Measurements from ENCODE around the gene LARP1B.
A peak's percentile ranks its signal among the peaks of the same experiment; 100 is the strongest.
"Not testable (repeated sequence)": the region's sequence is repeated elsewhere in the genome, so short reads cannot be mapped to it uniquely, and the experiment has no call there.

Gene LARP1B

DNA sequence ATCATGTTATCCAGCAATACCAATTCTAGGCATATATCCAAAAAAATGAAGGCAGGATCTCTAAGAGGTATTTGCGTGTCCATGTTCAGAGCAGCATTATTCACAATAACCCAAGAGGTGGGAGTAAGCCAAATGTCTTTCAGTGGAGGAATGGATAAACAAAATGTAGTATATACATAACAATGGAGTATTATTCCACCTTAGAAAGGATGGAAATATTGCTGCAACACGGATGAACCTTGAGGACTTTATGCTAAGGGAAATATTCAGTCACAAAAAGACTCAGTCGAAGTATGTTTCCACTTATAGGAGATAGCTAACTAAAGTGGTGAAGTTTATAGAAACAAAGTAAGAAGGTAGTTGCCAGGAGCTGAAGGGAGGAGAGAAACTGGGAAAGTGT lies 74.3 kb downstream of the LARP1B start:
- DNase-seq (no peak), ATAC-seq (no peak)

DNA sequence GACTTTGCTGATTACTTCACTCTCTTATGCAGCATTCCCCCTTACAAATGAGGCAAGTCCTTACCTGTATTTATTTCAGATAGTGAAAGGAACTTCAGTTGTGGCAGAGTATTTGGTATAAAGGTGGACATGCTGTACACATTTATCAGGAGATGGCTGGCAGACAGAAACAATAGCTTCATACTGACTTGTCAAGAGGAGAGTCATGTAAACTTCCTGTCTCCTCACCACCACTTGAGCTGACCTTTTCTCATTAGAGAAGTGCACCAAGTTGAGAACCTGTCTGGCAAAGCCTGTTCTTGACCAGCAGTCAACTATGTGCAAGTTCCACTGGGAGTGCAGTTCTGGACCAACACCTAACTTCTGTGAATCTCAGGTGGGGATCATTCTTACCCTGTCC lies 80.8 kb downstream of the LARP1B start:
- no peak for ATAC-seq
- DNase-seq = no peak

DNA sequence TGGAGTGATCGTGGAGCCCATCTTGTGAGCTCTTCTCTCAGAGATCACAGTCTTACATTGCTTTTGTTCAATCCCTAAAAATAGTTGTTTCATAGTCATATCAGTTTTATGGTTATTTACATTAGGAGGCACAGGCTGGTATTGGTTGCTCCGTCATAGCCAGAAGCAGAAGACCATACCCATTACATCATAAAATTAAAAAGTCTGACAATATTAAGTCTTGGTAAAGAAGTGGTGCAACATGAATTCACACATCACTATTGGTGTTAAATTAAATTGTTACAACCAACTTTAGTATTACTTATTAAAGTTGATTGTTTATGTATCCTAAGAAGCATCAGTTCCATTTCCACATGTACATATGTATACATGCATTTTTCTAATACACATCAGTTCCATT lies 84.6 kb downstream of the LARP1B start:
- ATAC-seq = no peak
- DNase-seq = no peak

DNA sequence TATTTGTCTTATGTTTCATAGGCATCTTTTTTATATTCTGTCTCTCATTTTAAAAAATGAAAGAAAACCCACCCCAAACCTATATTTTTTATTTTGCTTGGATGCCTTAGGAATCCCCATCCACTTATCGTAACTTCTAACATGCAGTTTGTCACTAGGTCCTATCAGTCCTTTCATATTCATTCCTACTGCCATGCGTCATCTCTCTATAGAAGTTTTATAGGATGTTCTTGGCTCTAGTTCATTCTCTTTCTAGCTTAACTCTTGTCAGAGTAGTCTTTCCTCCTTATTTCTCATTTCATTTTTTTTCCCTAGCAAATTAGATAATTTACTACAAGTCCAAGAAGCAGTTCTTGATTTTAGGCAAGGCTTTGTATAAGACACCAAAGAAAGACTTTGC lies 92.7 kb downstream of the LARP1B start:
- no peak for ATAC-seq
- DNase-seq = no peak

DNA sequence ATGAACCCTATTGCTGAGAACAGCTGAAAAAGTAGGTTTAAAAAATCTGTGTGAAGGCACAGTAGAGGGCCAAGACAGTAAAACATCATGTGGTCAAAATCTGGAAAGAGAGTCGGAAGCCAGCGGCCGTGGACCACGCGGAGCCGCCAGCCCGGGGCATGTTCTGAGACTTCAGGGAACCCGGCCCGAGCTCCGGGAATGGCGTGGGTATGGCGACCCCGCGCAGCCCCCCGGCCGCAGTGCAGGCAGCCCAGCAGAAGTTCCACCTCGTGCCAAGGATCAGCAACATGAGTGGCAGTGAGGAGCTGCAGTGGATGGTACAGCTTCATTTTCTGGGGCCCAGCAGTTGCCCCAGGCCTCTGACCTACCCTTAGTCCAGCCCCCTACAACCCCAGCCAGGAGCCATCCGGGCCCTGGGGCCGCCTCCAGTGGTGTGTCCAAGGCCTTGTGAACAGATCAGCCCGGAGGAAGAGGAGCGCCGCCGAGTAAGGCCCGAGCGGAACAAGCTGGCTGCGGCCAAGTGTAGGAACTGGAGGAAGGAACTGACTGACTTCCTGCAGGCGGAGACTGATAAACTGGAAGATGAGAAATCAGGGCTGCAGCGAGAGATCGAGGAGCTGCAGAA lies 94.2 kb downstream of the LARP1B start:
- DNase-seq (no peak), ATAC-seq (no peak)

DNA sequence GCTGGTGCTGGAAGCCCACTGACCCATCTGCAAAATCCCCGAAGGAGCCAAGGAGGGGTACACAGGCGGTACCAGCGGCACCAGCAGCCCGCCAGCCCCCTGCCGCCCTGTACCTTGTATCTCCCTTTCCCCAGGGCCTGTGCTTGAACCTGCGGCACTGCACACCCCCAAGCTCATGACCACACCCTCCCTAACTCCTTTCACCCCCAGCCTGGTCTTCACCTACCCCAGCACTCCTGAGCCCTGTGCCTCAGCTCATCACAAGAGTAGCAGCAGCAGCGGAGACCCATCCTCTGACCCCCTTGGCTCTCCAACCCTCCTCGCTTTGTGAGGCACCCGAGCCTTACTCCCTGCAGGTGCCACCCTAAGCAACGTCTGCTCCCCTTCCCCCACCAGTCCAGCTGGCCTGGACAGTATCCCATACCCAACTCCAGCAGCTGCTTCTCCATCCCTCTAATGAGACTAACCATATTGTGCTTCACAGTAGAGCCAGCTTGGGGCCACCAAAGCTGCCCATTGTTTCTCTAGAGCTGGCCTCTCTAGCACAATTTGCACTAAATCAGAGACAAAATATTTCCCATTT lies 94.9 kb downstream of the LARP1B start:
- peak; percentile 28 for ATAC-seq
- no peak for DNase-seq

DNA sequence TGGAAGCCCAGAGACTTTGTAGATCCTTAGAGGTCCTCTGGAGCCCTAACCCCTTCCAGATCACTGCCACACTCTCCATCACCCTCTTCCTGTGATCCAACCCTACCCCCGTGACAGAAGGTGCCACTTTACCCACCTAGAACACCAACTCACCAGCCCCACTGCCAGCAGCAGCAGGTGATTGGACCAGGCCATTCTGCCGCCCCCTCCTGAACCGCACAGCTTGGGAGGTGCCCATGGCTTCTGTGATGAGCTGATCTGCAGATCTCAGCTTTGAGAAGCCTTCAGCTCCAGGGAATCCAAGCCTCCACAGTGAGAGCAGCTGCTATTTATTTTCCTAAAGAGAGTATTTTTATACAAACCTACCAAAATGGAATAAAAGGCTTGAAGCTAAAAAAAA lies 95.4 kb downstream of the LARP1B start:
- not testable (repeated sequence) for ATAC-seq, DNase-seq

DNA sequence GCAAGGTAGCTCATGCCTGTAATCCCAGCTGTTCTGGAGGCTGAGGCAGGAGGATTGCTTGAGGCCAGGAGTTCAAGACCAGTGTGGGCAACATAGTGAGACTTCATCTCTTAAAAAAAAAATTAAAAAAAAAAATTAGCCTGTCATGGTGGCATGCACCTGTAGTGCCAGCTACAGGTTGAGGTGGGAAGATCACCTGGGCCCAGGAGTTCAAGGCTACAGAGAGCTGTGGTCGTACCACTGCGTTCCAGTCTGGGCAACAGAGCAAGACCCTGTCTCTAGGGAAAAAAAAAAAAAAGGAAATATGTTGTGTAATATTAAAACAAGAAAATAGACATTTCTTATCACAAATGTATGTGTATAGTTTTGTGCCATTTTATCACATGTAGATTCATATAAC lies 97.8 kb downstream of the LARP1B start:
- DNase-seq (no peak), ATAC-seq (no peak)

DNA sequence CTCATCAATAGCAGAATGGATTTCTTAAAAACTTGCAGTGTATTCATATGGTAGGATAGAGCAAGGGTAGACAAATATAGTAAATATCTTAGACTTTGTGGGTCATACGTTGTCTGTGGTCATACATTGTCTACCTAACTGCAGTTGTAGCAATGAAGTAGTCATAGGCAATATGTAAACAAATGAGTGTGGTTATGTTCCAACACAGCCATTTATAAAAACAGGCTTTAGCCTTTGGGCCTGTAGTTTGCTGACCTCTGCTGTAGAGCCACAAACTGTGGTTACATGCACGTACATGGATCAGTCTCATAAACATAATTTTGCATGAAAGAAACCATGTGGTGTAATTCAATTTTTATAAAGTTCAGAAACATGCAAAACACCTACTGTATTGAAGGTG lies 98.9 kb downstream of the LARP1B start:
- ATAC-seq (no peak), DNase-seq (no peak)

DNA sequence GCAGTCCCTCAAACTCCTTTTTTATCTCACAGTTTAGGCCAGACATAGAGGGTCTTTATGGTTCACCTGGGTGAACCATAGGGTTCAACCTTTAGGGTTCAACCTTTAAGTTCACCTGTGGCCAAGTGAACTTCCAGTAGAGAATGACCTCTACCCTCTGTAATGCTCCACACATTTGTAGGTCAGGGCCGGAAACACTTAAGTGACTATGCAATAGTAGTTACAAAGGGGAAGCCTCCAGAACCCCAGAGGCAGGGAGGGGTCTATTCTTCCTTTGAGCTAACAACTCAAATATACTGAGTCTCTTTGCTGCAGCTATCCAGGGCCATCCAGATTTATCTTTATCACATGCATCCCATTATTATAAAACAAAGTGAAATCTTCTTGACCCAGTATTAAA lies 100.0 kb downstream of the LARP1B start:
- no peak for ATAC-seq
- DNase-seq = no peak

DNA sequence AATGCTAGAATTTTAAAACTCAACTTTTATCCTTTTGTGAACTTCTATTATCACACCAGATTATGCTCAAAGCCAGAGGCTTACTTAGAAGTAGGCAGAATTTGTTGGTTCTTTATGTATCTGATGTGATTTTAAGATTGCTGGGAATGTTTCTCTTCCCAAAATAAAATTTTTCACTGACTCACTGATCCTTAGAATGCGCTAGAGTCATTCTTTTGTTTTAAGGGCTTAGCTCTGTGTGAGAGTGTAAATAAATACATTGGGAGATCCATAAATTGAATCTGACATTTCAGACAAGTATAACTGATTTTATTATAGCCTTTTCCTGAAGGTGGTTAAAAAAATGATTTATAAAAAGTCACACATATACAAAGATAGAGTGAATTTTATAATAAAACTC lies 101.3 kb downstream of the LARP1B start:
- DNase-seq = no peak
- no peak for ATAC-seq

DNA sequence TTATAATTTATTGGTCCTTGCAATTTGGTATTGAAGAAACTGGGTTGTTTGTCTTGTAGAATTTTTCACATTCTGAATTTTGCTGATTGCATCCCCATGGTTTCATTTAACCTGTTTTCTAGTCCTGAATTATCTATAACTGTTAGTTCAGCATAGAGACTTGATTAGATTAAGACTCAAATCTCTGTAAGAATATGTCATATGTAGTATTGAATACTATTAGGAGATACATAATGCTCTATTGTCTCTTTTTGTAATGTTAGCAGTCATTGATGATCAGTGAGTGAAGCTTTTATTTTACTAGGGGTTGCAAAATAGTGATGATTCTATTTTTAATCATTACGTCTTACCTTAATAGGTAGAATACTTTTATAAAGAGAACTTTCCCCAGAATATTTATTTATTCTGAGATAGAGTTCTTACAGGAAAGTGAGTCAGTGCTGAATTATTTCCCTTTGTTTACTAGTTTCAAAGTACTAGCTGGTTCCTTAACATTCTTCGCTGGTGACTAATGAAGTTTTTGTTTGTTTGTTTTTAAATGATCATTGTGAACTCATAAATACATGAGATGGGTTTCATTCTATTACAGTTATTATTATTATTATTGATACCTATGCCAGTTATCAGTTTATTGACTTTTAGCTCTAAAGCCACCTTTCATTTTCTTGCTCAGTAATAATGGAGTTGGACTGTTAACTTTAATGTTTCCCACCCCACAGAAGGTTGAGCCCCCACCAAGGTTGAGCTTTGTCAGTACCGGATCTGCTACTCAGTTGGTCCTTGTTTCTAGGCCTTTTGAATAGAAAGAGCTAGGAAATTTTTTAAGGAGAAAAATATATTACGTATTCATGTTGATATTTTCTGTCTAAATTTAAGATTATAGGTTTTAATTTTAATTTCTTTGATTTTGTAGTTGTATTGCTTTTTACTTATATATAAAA lies 102.3 kb downstream of the LARP1B start:
- DNase-seq = no peak
- ATAC-seq = no peak

DNA sequence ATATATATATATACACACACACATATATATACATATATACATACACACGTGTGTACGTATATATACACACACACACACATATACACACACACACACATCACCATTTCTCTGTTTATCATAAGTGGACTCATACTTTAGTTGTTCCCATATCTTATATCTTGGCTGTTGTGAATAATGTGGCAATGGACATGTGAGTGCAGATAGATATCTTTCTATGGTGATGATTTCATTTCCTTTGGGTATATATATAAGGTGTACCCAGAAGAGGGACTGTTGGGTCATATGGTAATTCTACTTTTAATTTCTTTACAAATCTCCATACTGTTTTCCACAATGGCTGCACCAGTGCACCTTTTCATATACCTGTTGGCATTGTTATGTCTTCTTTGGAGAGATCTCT lies 105.9 kb downstream of the LARP1B start:
- ATAC-seq (no peak), DNase-seq (no peak)

DNA sequence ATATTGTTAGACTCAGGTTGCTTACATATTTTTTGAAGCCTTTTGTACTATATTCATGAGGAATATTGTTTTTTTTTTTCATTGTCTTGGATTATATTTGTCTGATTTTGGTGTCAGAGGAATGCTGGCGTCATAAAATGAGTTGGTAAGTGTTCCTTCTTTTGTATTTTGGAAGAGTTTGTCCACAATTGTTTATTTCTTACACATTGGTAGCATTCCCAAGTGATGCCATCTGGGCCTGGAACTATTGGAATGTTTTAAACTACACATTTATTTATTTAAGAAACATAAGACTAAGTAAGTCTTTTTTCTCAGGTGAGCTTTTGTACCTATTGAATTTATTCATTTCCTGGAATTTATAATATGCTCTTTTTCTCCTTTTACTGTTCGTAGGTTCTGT lies 107.6 kb downstream of the LARP1B start:
- DNase-seq (no peak), ATAC-seq (no peak)

DNA sequence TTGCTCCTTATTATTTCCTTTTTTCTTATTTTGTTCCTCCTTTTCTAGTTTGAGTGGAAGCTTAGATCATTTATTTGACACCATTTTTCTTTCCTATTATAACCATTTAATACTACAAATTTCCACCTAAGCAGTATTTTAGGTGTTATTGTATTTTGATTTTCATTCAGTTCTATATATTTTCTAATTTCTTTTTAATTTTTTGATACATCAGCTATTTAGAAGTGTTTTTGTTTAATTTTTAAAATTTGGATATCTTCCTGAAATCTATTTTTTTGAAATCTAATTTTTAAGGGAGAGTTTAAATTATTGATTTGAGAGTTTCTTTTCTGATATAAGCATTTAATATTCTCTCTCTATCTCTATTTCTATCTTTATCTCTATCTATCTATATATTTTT lies 108.1 kb downstream of the LARP1B start:
- ATAC-seq = no peak

DNA sequence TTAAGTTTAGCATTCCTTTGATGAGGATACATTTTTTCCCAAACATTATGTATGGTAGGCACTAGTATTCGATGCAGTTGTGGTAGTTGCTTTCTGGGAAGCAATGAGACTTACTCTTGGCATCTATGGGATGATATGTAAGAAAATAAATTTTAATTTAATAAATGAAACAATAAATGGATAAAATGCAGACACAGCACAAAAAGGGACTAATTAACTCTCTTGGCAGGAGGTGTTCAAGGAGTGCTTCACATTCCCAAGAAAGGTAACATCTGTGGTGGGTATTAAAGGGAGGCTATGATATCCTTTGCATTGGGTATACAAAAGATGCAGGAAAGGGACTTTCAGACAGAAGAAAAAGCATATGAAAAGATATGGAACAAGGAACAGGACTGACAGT lies 115.5 kb downstream of the LARP1B start:
- DNase-seq = no peak
- ATAC-seq = no peak

More for the DNA sequence above, 108.1 kb downstream of the LARP1B start:
- DNase-seq = no peak

DNA sequence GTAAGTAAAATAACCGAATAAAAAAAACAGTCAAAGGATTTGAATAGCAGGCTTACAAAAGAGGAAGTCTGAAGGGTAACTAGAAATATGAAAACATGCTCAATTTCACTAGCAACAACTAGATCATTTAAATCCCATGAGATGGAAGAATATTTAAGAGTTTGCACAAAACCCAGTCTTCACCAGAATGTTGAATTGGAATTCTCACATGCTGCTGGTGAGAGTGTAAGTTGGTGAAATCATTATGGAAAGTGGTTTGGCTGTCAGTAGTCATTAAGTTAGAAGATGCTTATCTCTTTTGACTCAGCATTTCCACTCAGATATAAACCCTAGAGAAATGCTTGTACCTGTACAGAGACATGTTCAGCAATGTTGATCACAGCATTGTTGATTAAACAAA lies 116.4 kb downstream of the LARP1B start:
- DNase-seq = no peak
- ATAC-seq = peak; percentile 63

DNA sequence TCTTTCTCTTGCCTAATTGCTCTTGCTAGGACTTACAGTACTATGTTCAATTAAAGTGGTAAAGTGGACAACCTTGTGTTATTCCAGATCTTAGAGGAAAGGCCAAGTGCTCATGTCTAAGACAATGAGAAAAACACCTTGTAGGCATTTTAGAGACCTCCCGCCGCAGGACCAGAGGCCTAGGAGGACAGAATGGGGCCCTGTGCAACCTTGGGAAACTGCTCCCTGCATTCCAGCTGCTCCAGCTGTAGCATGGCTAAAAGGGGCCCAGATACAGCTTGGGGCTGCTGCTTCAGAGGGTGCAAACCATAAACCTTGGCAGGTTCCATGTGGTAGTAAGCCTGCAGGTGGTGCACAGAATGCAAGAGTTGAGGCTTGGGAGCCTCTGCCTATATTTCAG lies 125.5 kb downstream of the LARP1B start:
- no peak for DNase-seq
- ATAC-seq = no peak

DNA sequence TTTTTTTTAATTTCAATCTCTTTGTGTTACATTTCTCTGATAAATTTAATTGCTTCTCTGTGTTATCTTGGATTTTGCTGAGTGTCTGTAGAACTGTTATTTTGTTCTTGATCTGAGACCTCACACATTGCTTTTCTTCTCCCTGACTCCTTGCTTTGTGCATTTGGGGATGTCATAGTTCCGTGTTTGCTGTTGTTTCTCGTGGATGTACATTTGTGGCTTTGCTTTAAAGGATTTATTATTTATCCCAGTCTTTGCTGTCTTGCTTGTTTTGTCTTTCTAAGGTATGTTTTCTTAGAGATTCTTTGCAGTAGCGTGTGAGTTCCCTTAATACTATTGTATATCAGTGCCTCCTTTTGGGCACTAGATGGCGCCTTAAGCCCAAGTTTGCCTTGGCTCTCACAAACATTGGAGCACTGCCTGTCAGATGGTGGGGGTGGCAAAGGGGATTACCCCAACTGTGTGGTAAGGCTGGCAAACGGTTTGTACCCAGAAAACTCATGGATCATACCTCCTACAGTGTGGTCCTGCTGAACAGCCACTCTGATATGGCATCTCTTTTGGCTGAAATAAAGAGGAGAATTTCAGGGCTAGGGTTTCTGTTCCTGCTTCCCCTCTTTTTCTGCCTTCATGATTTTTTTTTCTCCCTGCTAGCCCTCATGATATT lies 130.1 kb downstream of the LARP1B start:
- ATAC-seq (peak; percentile 97), DNase-seq (peak; percentile 70)

DNA sequence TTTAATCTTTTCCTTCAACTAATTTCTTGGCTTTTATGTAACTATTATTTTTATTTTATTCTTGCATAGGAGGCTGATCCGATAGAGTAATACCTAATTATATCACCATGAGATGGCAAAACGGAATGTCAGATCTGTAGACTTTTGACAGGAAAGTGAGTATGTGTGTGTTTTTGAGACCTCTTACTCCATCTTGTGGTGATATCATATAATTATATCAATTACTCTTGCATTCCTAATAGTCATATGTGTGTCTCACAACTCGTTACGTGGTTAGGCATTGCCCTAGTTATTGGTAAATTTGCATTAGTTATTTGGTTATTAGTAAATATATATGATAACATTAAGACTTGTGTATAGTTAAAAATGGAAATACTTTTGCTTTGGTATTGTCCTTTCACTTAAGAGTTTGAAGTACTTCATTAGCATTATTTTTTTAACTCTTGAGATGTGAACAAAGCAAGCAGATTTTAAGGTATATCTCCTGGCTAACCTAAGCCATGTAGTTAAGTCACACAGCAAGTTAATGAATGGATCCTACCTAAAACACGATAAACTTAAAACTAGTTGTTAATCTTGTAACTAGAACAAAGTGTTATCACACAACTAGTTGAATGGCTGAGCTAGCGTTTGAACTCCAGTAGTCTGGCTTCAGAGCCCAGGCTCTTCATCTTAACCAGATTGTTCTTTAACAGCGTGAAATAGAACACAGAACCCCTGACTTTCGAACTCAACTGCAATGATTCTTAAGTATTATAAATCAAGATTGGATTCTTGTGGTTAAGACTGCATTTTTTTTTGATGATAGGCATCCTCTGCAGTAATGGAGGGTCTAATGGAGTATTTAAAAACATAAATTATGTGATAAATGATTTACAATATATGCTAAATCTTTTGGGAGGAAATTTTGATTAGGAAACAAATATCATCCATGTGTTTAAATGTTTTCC lies 159.4 kb downstream of the LARP1B start:
- ATAC-seq (no peak), DNase-seq (no peak)

DNA sequence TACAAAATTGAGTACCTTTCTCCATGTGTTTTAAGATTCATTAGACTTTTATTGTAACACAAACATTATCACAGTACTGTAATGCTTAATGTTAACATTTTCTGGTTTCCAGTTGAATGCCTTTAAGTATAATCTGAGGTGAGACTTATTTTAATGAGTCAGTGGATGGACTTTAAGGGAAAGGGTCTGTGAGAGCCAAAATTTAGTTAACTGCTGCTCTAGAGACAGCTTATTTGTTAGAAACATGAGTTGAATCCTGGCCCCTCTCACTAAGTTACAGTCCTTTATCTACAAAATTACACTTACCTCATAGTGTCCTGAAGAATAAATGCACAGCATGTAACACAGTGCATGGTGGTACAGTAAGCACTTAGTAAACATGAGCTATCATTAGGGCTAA lies 160.5 kb downstream of the LARP1B start:
- DNase-seq (no peak), ATAC-seq (no peak)

DNA sequence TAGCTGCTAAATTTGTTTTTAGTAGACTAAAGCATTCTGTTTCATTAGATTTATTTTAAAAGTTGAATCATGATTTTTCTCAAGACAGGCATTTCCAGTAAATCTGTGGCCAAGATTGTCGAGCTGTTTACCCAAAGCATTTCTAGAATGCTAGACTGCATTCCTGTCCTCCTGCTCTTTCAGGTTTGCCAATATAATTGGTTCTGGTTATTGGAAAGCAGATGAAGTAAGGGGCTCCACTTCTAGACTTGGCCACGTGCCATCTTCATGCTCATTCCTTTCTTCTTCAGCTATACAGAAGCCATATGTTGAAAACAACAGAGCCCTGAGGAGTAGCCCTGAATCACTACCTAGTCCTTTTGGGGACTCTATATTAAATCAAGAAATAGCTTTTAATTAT lies 164.0 kb downstream of the LARP1B start:
- no peak for ATAC-seq
- no peak for DNase-seq
